Fibroblast of lung (primary cell): ENCODE results near the gene MYLK.

ENCODE experiments used
- EZH2 ChIP-seq: IDR thresholded peaks from 2 replicates; pipeline ENCODE4 v1.5.1; 2012; ENCODE audit warnings: low read length, control low read depth, mild to moderate bottlenecking; ENCODE audit errors: missing control alignments
- TF ChIP-seq, protein P1 (sequence below), 2 donors: IDR thresholded peaks in 1 of 2; conservative IDR thresholded peaks in 1 of 2; 1 replicate in 1 of 2; 2 replicates in 1 of 2; pipeline ENCODE4 v1.5.1; 2011 to 2012; ENCODE audit warnings: low read length in 2 of 2, control low read depth in 1 of 2, inconsistent platforms in 1 of 2, low read depth in 1 of 2, mild to moderate bottlenecking in 1 of 2

- TF ChIP-seq, protein P1, sequence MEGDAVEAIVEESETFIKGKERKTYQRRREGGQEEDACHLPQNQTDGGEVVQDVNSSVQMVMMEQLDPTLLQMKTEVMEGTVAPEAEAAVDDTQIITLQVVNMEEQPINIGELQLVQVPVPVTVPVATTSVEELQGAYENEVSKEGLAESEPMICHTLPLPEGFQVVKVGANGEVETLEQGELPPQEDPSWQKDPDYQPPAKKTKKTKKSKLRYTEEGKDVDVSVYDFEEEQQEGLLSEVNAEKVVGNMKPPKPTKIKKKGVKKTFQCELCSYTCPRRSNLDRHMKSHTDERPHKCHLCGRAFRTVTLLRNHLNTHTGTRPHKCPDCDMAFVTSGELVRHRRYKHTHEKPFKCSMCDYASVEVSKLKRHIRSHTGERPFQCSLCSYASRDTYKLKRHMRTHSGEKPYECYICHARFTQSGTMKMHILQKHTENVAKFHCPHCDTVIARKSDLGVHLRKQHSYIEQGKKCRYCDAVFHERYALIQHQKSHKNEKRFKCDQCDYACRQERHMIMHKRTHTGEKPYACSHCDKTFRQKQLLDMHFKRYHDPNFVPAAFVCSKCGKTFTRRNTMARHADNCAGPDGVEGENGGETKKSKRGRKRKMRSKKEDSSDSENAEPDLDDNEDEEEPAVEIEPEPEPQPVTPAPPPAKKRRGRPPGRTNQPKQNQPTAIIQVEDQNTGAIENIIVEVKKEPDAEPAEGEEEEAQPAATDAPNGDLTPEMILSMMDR (conservative IDR thresholded peaks at IDR 0.05 in 1 of 2, IDR thresholded peaks at IDR 0.05 in 1 of 2; ENCODE audit: low read depth in 1 of 2, low read length in 2 of 2), result no peak
- TF ChIP-seq EZH2, result no peak
Observed at GRCh38 chr3:123692671-123693070, 191.5 kb downstream of the MYLK start.
